ENCODE measurements around the gene NIPBL. TPM values are rescaled to one million over a fixed set of nuclear protein-coding genes. Genes with fewer than 3 reads are reported as not detected.

NIPBL gene
- total RNA-seq, 4 donors from 2014 or later: 26.7 to 73.8 (median 64.4) TPM

- peaks cover 4 to 28% (median 10%) of the 10 kb centered on the region in 4 donors for H3K4me1 ChIP-seq
- in situ Hi-C loops (cut with MboI; ENCODE audit: low pct_ligation_motif_present in 1 of 4, low pct_unique_long_range_greater_than_20kb in 1 of 4, low sequenced_read_pairs in 3 of 4): no loop called here
Observed at GRCh38 chr5:36944024-36944423, 67.5 kb downstream of the NIPBL start.

GRCh38 chr5:36944607-36945225 lies 68.1 kb downstream of the NIPBL start:
- WGBS, 2 donors (ENCODE audit: low coverage in 1 of 2): 65 to 71% methylated on average over 4 of the region's 4 CpGs
- no peak overlapping the region for H3K27ac ChIP-seq
- H3K27me3 ChIP-seq: no peaks in the 10 kb centered on the region
- peaks cover 4 to 34% (median 14%) of the 10 kb centered on the region in 4 donors for H3K4me1 ChIP-seq
- H3K4me3 ChIP-seq: no peak overlapping the region
- no peak for DNase-seq
- H3K9me3 ChIP-seq: no peaks in the 10 kb centered on the region
- no peak for TF ChIP-seq POLR2A (IDR thresholded peaks at IDR 0.05)
- TF ChIP-seq CTCF (IDR thresholded peaks at IDR 0.05): peak; percentile 53 to 64 (median 58)
- no peaks in the 10 kb centered on the region for H3K36me3 ChIP-seq
- in situ Hi-C loops (cut with MboI; ENCODE audit: low pct_ligation_motif_present in 1 of 4, low pct_unique_long_range_greater_than_20kb in 1 of 4, low sequenced_read_pairs in 3 of 4) (no loop called here), intact Hi-C loops (cut with DNase I; ENCODE audit: low total_unique reads) (no loop called here)

More at GRCh38 chr5:36944024-36944423, 67.5 kb downstream of the NIPBL start:
- no peaks in the 10 kb centered on the region for H3K36me3 ChIP-seq
- 75 to 77% methylated on average over 2 of the region's 2 CpGs for WGBS, 2 donors (ENCODE audit: low coverage in 1 of 2)
- no peak overlapping the region for H3K27ac ChIP-seq
- TF ChIP-seq CTCF (IDR thresholded peaks at IDR 0.05): no peak
- no peak for TF ChIP-seq POLR2A (IDR thresholded peaks at IDR 0.05)
- no peak for TF ChIP-seq POLR2AphosphoS5 (IDR thresholded peaks at IDR 0.05)
- no peak for TF ChIP-seq EP300 (IDR thresholded peaks at IDR 0.05; ENCODE audit: low read depth)
- no peak for DNase-seq
- H3K27me3 ChIP-seq: no peaks in the 10 kb centered on the region
- no peak overlapping the region for H3K4me3 ChIP-seq
- no peaks in the 10 kb centered on the region for H3K9me3 ChIP-seq
- intact Hi-C loops (cut with DNase I; ENCODE audit: low total_unique reads): no loop called here

- no peaks in the 10 kb centered on the region for H3K27me3 ChIP-seq
- H3K36me3 ChIP-seq: no peaks in the 10 kb centered on the region
- in situ Hi-C loops (cut with MboI; ENCODE audit: low pct_ligation_motif_present in 1 of 4, low pct_unique_long_range_greater_than_20kb in 1 of 4, low sequenced_read_pairs in 3 of 4) (no loop called here), intact Hi-C loops (cut with DNase I; ENCODE audit: low total_unique reads) (no loop called here)
- H3K4me1 ChIP-seq: peaks cover 5 to 34% (median 15%) of the 10 kb centered on the region in 4 donors
- no peak for TF ChIP-seq POLR2A (IDR thresholded peaks at IDR 0.05)
- TF ChIP-seq EP300 (IDR thresholded peaks at IDR 0.05; ENCODE audit: low read depth): no peak
- TF ChIP-seq CTCF (IDR thresholded peaks at IDR 0.05): no peak
- no peaks in the 10 kb centered on the region for H3K9me3 ChIP-seq
- no peak overlapping the region for H3K4me3 ChIP-seq
- no peak overlapping the region for H3K27ac ChIP-seq
- DNase-seq: no peak
Observed at GRCh38 chr5:36945687-36946086, 69.1 kb downstream of the NIPBL start.

GRCh38 chr5:36946101-36946500 lies 69.5 kb downstream of the NIPBL start:
- Histone ChIP-seq H3K36me3 (no peaks in the 10 kb centered on the region), H3K4me1 (peaks cover 9 to 38% (median 17%) of the 10 kb centered on the region in 4 donors), H3K27ac (no peak overlapping the region), H3K4me3 (no peak overlapping the region), H3K27me3 (no peaks in the 10 kb centered on the region), H3K9me3 (no peaks in the 10 kb centered on the region)
- intact Hi-C loops (cut with DNase I; ENCODE audit: low total_unique reads): no loop called here
- TF ChIP-seq POLR2A (IDR thresholded peaks at IDR 0.05) (no peak), POLR2AphosphoS5 (IDR thresholded peaks at IDR 0.05) (no peak), EP300 (IDR thresholded peaks at IDR 0.05; ENCODE audit: low read depth) (no peak), CTCF (IDR thresholded peaks at IDR 0.05) (no peak)
- in situ Hi-C loops (cut with MboI; ENCODE audit: low pct_ligation_motif_present in 1 of 4, low pct_unique_long_range_greater_than_20kb in 1 of 4, low sequenced_read_pairs in 3 of 4): no loop called here
- DNase-seq: no peak

All from transverse colon (tissue), 4 donors.